Transverse colon (tissue), 4 donors: ENCODE results near the gene C1QL3. TPM values are rescaled to one million over a fixed set of nuclear protein-coding genes. Genes with fewer than 3 reads are reported as not detected.

Source experiments
- DNase-seq: peaks from one replicate; pipeline ENCODE4 v3.0.0-alpha.2; 2019
- H3K27ac ChIP-seq, 4 donors: fragments of 200-600 bp; sonication (generic); 2 replicates each; pipeline ENCODE4 v1.5.1; 2016 to 2018; ENCODE audit warnings: inconsistent platforms in 4 of 4
- H3K27me3 ChIP-seq: fragments of 200-600 bp; sonication (generic); 2 replicates; pipeline ENCODE4 v1.5.1; 2017; ENCODE audit warnings: inconsistent platforms
- H3K36me3 ChIP-seq, 4 donors: fragments of 200-600 bp; sonication (generic); 2 replicates each; pipeline ENCODE4 v1.5.1; 2017 to 2019; ENCODE audit warnings: inconsistent platforms in 4 of 4
- H3K4me1 ChIP-seq, 4 donors: fragments of 200-600 bp; sonication (generic); 2 replicates each; pipeline ENCODE4 v1.5.1; 2017 to 2020; ENCODE audit warnings: inconsistent platforms in 4 of 4
- H3K4me3 ChIP-seq, 4 donors: fragments of 200-600 bp; sonication (generic); 1 replicate in 1 of 4; 2 replicates in 3 of 4; pipeline versions ENCODE4 v1.5.1 to v1.6.1; 2017 to 2019; ENCODE audit warnings: inconsistent platforms in 4 of 4
- H3K9me3 ChIP-seq, 2 donors: fragments of 200-600 bp; sonication (generic); 2 replicates each; pipeline ENCODE4 v1.5.1; 2017 to 2019; ENCODE audit warnings: inconsistent platforms in 2 of 2
- CTCF ChIP-seq, 5 experiments: fragments of 200-600 bp in 3 of 5; fragments of 450-650 bp in 2 of 5; sonication (generic) in 3 of 5; IDR thresholded peaks; 1 replicate in 2 of 5; 2 replicates in 3 of 5; pipeline ENCODE4 v1.5.1; 2016 to 2017; ENCODE audit warnings: antibody characterized with exemption in 5 of 5, inconsistent platforms in 3 of 5, mild to moderate bottlenecking in 2 of 5, moderate library complexity in 1 of 5
- EP300 ChIP-seq: sonication (generic); formaldehyde crosslinking; IDR thresholded peaks from one replicate; pipeline ENCODE4 v1.6.1; 2017; ENCODE audit warnings: antibody characterized with exemption, low read depth
- POLR2A ChIP-seq: fragments of 450-650 bp; IDR thresholded peaks from one replicate; pipeline ENCODE4 v1.6.1; 2016; ENCODE audit warnings: antibody characterized with exemption, mild to moderate bottlenecking, moderate library complexity
- POLR2AphosphoS5 ChIP-seq, 3 donors: sonication (generic); formaldehyde crosslinking; IDR thresholded peaks; one replicate each; pipeline ENCODE4 v1.6.1; 2016; ENCODE audit warnings: antibody characterized with exemption in 3 of 3
- WGBS, 2 donors: methylation state at CpG; one replicate each; pipeline ENCODE4 v1.1.5; 2018; ENCODE audit warnings: low coverage in 1 of 2; 5-methylcytosine and 5-hydroxymethylcytosine counted together
- in situ Hi-C, 4 donors: fragments of 200-750 bp; cut with MboI; loops; one replicate each; pipeline versions ENCODE4 v1.15.0 to v1.15.1; 2017; ENCODE audit warnings: low sequenced_read_pairs in 3 of 4, low pct_ligation_motif_present in 1 of 4, low pct_unique_long_range_greater_than_20kb in 1 of 4
- intact Hi-C: fragments of 100-400 bp; cut with DNase I; formaldehyde crosslinking; loops from one replicate; pipeline ENCODE4 v1.15.1; 2023; ENCODE audit warnings: low total_unique reads
- total RNA-seq, 4 donors: library from RNA; depleted of rRNA; stranded (reverse); fragments of >200 nt; gene quantifications; one replicate each; pipeline ENCODE4 v1.1.0, GENCODE V29; 2016

The C1QL3 gene
- total RNA-seq, 4 donors from 2014 or later = not detected

GRCh38 chr10:16562891-16563290 lies 41.2 kb upstream of the C1QL3 start:
- no peak overlapping the region for H3K27ac ChIP-seq
- in situ Hi-C loops (no loop called here), intact Hi-C loops (no loop called here)
- no peak for TF ChIP-seq POLR2AphosphoS5 (IDR thresholded peaks at IDR 0.05)
- TF ChIP-seq EP300 = no peak
- no peak for TF ChIP-seq CTCF (IDR thresholded peaks at IDR 0.05)
- no peak for TF ChIP-seq POLR2A
- no peaks in the 10 kb centered on the region for H3K36me3 ChIP-seq
- no peaks in the 10 kb centered on the region for H3K4me1 ChIP-seq
- WGBS, 2 donors = 80 to 85% methylated on average over 6 of the region's 6 CpGs
- H3K9me3 ChIP-seq = no peaks in the 10 kb centered on the region
- no peaks in the 10 kb centered on the region for H3K27me3 ChIP-seq
- no peak overlapping the region for H3K4me3 ChIP-seq
- DNase-seq = no peak

GRCh38 chr10:16559236-16559773 lies 37.6 kb upstream of the C1QL3 start:
- DNase-seq = no peak
- no peaks in the 10 kb centered on the region for H3K9me3 ChIP-seq
- H3K4me3 ChIP-seq = no peak overlapping the region
- 75% methylated on average over 5 of the region's 5 CpGs; no CpG with 5 or more reads in 1 of the 2 donors for WGBS, 2 donors
- TF ChIP-seq POLR2A = no peak
- no peak for TF ChIP-seq CTCF (IDR thresholded peaks at IDR 0.05)
- TF ChIP-seq POLR2AphosphoS5 (IDR thresholded peaks at IDR 0.05) = no peak
- TF ChIP-seq EP300 = no peak
- in situ Hi-C loops (no loop called here), intact Hi-C loops (no loop called here)
- no peaks in the 10 kb centered on the region for H3K4me1 ChIP-seq
- H3K27ac ChIP-seq = no peak overlapping the region
- no peaks in the 10 kb centered on the region for H3K27me3 ChIP-seq
- no peaks in the 10 kb centered on the region for H3K36me3 ChIP-seq

DNA sequence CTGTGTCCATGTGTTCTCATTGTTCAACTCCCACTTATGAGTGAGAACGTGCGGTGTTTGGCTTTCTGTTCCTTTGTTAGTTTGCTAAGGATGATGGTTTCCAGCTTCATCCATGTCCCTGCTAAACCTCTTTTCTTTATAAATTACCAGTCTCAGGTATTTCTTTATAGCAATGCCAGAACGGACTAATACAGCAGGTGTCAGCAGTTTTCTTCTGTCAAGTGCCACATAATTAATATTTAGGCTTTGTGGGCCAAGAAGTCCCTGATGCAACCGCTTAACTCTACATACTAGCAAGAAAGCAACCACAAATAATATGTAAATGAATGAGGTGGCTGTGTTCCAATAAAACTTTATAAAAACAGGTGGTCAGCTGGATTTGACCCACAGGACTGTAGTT lies 26.3 kb upstream of the C1QL3 start:
- Histone ChIP-seq H3K4me1 (no peaks in the 10 kb centered on the region), H3K27ac (no peak overlapping the region), H3K36me3 (no peaks in the 10 kb centered on the region), H3K4me3 (no peak overlapping the region), H3K27me3 (no peaks in the 10 kb centered on the region), H3K9me3 (no peaks in the 10 kb centered on the region)
- in situ Hi-C loops = loop anchor here in 1 of 4 donors (25.0 kb wide), 1 partner anchor 661 kb away; no protein-coding TSS in a partner anchor
- WGBS, 2 donors = 76 to 82% methylated on average over 4 of the region's 4 CpGs
- no peak for DNase-seq
- intact Hi-C loops = no loop called here
- TF ChIP-seq EP300 (no peak), CTCF (IDR thresholded peaks at IDR 0.05) (no peak), POLR2AphosphoS5 (IDR thresholded peaks at IDR 0.05) (no peak), POLR2A (no peak)

DNA sequence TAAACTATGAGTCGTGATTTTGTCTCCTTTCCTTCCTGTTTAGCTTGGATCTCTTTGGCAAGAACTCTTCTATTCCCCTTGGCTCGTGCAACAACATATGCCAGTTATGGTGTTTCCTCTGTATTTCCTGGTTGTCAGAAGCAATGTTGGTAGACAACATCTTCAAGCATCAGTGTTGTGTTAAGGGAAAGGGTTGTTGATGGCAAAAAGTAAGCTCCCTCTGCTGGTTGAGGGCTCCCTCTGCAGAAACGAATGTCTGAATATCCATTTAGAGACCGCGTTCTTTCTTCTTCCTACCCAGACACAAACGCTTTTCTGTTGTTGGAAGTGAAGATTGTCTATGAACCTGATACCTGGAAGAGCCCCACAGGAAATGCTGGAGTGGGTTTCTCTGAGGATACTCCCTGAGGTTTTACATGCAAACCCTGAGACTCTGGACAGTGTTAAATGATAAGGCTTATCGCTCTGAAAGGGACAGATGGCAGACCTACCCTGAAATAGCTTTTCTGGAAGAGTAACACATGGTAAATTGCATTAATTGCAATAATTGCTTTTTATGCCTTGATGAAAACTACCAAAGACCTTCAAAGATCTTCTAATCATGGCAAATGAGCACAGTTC lies 23.5 kb upstream of the C1QL3 start:
- in situ Hi-C loops = loop anchor here in 1 of 4 donors (25.0 kb wide), 1 partner anchor 658 kb away; no protein-coding TSS in a partner anchor
- DNase-seq = no peak

More for the DNA sequence above, 23.5 kb upstream of the C1QL3 start:
- peak in 4 of 5 experiments; percentile 21 to 44 (median 34) for TF ChIP-seq CTCF (IDR thresholded peaks at IDR 0.05)
- TF ChIP-seq POLR2A = no peak
- Histone ChIP-seq H3K27me3 (no peaks in the 10 kb centered on the region), H3K27ac (no peak overlapping the region), H3K4me1 (no peaks in the 10 kb centered on the region), H3K4me3 (no peak overlapping the region), H3K36me3 (no peaks in the 10 kb centered on the region), H3K9me3 (no peaks in the 10 kb centered on the region)
- WGBS, 2 donors = 14 to 42% methylated on average over 2 to 7 of the region's 7 CpGs
- intact Hi-C loops = no loop called here
